Fibroblast of skin of right quadriceps (primary cell): ENCODE data around the gene ELMOD1.

Experiments used
- DNase-seq: peaks from one replicate; pipeline ENCODE4 v3.0.0-alpha.2; 2013

ELMOD1 gene

DNA sequence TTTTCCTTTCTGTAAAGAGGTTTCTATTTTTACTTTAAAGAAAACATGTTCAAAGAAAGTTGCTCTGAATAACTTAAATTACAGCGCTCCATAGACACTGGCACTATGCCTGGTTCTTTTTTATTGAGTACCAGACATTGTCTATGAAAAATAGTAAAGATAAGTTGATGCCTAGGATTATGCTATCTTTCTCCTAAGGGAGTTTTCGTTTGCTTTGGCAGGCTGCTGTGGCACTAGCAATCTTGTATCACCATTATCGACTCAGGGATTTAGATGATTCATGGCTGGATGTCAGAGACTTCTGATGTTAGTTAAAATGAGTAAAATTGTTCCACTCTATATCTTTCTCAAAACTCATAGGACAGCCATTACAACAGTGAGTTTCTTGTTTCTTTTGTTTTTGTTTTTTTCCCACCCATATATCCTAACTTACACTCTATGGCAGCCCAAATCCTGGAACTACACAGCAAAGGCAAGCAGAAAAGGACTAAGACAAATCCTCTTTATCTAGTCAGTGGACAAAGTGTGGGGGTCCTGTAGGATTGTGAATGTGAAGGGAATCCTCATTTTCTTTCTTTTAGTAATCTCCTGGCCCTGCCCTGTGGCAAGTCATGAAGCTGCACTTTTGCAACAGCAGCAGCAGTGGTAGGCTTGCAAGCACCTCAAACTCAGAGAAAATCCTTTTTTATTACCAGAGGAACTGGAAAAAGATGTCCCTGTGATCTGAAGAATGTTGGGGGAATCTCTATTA is 100.2 kb downstream of the ELMOD1 start:
- DNase-seq: peak; percentile 68

DNA sequence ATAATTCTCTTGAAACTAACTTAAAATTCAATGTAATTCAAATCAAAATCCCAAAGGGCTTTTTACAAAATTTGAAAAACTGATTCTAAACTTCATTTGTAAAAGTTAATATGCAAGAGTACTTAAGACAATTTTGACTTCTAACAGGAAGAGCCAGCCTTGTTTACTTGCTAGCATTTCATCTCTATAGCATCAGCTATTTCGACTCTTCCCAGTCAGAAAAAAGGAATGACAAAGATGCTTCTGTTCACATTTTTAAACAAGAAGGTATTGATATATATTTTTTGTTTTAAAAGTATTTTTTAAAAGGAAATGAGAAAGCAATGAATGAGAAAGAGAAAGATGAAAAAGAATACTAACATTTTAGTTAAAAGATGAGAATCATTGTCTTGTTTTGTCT is 104.5 kb downstream of the ELMOD1 start:
- peak; percentile 56 for DNase-seq

DNA sequence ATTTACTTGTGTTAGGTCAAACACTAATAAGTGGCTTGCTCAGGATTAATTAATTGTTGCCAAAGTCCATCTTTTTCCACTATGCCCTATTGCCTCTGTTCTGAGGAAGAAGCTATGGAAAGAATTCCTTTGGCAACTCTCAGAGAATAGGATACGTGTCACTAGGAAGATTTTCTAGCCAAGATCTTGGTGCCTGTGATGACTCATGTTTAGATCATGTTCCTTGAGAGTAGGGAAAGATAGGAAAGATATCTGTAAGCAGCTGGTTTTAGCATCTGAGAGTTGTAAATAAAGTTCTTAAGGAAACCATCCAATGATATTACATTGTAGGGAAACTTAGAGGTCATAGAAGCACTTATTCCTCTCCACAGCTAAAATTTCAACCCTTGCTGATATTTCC is 105.2 kb downstream of the ELMOD1 start:
- DNase-seq: peak; percentile 96

DNA sequence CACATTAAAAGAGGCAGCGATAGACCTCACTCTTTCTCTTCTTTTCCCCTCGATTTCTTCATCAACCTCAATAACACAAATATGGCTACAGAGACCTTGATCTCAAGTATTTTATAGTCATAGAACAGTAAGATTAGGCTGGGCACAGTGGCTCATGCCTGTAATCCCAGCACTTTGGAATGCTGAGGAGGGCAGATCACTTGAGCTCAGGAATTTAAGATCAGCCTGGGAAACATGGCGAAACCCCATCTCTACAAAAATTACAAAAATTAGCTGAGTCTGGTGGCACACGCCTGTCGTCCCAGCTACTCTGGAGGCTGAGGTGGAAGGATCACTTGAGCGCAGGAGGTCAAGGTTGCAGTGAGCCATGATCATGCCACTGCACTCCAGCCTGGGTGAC is 106.3 kb downstream of the ELMOD1 start:
- no peak for DNase-seq

DNA sequence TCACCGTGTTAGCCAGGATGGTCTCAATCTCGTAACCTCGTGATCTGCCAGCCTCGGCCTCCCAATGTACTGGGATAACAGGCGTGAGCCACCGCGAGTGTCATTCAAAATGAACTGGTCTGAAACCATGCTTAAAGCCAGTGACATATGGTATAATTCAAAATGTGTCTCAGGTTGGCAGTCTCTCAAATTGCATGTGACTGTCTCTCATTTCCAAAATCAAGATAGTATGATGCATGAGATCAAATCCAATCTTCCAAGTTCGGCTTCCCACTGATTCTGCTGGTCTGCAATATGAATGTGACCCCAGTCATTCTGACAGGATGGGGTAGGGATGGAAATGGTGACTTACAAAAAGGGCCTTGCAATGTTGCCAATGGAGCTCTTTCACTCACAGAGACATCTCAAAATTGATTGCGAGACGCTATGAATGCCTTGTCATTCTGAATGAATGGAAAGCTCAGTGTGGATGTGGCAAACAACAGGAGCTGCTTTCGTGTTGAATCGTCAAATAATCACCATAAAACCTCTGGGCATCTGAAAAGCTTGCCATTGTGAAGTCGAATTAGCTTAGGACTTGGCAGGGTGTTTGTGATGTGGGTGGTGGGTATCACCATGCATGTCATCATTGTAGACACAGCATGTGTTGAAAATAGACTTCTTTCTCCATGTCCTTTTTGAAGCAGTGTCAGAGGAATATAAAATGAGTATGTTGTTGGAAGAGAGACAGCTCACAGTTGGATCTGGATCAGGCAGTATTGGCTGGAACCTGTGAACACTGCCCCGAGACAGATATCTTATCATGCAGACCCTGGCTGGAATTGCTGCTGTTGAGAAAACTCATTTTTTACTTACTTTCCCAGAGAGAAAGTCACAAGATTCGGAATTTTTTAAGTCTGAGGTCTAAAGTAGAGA is 108.7 kb downstream of the ELMOD1 start:
- DNase-seq: no peak

DNA sequence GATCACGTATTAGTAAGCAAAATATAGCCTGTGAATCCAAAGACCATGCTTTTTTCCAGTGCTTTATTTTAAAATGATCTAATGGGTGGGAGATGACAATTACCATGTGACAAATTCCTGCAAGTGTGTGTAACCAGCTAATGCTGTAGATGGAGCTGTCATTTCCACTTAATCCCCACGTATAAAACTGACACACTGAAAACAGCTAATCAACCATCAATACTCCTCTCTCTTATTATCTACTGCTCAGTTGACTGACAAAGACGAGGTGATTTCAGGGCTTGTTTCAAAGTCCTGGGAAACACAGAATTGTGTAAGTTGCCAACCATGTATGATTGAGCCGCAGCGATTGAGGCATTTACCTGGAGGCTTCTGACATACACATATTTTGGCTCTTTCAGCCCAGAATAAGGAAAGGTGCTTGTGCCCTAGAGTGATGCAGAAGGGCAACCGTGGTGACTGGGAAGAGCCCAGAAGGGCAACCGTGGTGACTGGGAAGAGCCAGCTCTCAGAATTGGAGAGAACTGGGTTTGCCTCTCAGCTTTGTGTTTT is 111.2 kb downstream of the ELMOD1 start:
- no peak for DNase-seq

DNA sequence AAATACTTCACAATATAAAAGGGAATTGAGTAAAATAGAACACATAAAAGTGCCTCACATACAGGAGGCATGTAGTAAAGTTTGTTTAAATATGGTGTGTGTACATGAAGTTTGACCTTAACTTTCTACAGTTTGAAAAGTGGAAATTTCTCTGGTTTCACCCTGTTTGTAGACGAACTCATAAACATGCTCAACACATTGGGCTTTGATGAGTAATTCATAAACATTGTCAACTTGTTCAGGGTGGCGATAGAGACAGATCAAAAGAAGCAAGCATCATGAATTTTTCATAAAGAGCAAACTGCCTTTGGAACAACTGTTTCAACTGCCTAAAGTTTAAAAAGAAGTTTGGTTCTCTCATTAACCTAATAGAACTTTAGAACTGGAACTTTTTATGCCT is 111.8 kb downstream of the ELMOD1 start:
- peak; percentile 21 for DNase-seq

DNA sequence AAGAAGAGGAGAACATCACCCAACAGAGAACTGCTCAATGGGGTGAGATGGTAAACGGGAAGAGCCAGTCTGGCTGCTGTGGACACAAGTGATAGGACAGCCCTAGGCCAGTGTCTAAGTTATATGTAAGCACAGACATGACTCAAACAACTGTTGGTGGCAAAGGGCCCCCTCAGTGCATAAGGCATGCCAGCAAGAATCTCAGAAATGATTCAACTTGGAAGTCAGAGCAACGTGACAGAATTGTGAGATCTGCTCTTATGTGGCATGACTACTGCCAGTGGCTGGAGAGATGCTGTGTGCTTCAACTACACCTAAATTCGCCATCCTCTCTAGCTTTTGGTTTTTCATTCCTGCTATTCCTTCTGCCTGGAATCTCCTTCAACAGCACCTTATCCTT is 113.5 kb downstream of the ELMOD1 start:
- DNase-seq: peak; percentile 39

DNA sequence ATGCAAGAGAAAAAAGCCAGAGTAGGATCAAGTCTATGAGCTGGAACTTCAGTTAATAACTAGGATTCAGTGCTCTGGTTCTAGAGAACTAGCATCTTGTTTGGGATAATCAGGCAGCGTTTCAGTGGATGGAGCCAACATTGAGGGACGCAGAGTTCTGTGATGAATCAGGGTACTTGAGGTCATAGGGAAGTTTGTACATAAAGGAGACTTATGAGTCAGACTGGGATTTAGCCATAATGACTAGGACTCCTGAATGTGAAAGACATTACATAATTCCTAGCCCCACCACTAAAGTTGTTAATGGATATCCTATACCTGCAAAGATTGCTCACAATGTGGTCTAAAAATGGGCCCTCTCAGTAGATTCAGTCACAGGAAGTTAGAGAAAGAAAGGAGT is 114.1 kb downstream of the ELMOD1 start:
- DNase-seq: peak; percentile 89

DNA sequence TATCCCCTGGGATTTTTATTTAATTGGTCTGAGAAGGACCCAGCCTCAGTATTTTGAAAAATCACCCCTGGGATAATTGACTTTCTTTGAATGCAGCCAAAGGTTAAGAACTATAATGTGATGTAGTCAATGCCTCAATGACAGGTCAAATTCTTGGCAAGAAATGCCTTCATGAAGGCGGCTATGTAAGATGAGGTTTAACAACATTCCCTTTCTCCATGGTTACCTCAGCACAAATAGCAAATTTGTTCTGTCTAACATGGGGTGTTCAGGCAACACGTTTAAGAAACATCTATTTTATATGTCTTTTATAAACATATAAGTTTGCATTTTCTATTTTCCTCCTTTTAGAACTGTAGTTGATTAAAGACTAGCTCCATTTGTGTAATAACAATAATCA is 115.6 kb downstream of the ELMOD1 start:
- DNase-seq: no peak

DNA sequence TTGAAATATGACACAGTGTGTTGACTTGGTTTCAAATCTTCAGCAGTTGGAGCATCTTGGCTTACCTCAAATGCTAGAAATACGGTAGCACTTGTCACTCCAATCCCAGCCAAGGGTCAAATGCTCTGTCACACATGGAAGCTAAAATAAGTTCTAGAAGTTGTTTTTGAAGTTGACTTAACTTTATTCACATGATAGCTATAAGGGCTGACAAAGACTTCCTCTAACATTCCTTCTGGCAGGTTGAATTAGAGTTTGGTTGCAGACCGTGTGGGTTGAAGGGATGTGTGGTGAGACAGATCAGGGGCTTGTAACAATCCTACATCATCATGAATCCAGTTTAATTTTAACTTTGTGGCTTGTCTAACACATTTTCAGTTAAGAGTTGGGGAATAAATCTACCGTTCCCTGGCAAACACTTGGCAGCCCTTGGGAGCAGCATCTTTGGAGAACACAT is 116.3 kb downstream of the ELMOD1 start:
- no peak for DNase-seq

DNA sequence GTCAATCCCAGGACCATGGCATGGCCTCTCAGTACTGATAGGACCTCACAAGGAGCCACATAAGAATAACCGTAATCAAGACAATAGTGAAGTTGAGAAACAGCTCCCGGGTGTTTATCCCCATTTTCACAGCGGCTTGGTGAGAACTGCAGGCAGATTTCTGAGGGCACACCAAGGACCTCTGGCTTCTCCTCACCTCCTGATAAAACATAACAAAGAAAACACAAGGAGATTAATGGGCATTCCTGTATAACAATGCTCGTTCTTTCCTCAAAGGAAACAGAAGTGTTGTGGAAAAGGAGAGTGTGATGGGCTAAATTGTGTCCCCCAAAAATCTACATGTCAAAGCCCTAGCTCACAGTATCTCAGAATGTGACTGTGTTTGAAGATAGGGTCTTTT is 116.9 kb downstream of the ELMOD1 start:
- DNase-seq: no peak

DNA sequence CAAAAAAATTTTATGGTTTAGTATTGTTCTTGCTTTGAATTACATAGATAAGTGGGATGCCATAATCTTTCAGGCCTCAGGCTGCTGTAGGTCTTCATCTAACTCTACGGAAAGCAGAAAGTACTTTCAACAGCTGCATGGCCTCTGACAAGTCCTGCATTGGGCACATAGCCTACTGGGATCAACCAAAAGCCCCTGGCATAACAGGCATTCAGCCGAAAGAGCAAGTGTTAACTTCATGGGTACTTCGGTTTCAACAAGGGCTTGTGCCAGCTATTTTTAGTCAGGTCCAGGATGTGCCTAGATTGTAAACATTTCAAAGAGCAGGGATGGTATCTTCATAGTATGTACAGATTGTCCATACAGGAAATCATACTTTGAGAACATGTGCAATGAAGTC is 117.8 kb downstream of the ELMOD1 start:
- DNase-seq: no peak

DNA sequence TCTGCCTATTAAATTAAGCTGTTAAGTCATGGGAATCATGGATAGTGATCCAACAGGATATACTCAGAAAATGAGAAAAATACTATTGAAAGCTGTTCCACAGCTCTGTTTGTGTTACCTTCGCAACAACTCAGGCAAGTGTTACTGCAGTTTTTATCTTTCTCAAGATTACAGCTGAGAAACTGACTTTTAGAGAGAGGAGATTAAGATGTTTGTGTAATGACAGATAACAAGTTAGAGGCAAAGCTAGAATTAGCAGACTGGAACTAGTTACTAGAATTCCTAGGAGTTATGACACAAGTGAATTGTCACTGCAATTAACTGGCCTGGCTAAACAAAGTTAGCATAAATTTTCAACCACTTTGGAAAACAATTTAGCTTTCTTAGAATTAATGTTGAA is 119.4 kb downstream of the ELMOD1 start:
- DNase-seq: no peak

DNA sequence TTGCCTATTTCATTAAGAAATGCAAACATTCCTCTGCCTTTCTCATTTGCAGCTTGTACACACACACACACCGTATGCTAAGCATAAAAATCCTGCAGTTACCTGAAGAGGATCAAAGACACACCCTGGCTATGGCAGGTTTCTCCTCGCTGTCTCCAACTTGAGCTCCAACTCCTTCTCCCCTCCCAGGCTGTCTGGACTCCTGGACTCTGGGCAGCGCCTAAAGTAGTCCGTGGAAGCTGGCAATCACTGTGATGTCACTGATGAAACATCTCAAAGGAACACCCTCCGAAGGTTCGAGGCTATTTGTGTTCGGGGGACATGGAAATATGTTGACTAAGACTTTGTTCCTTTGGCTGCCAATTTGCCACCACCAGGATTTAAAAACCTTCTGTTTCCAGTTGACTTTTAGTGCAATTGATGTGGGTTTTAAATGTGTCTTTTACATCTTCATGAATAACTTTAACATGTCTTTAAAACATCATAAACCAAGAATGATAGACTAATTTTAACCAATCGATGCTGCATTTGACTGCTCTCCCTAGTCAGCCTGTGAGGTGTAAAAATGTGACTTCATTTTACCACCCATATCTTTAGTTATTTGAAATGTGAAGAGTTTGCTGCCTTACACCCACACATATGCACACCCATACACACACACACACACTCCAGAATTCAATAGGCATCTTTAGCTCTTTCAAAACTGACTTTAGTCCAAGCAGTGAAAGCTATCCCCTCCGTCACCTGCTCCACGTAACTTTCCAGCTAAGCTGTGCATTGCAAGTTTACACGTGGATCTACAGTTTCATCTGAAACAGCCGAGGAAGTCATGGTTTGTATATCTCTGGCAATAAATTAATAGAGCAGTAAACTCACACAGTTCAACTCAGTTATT is 121.2 kb downstream of the ELMOD1 start, which contains the start of gene SLN:
TSS of gene SLN (minus strand) at position 196 of the 895 bp plus-strand sequence.
- no peak for DNase-seq

DNA sequence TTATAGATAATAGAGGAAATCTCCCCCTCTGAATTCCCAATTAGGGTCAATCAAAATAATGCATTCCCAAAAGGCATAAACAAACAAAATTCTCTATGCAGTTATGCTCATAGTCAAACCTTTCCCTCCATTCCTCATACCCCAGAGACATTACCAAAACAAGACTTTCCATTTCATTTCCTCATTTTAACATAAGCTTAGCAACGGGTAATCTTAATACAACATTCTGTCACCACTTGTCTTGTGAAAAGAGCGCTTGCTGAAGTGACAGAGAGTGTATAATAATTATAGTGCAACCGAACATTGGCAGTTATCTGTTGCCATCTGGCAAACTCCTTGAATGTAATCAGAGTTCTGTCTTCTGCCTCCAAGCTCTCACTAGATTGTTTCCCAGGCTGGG is 122.1 kb downstream of the ELMOD1 start:
- DNase-seq: no peak
